NK-92 (cell line): ENCODE measurements around the gene ZSWIM9.

Source experiments
- DNase-seq: peaks from one replicate; lab custom pipeline; 2025; ENCODE audit not compliant: unreplicated experiment; lab: John Stamatoyannopoulos, UW

The ZSWIM9 gene

GRCh38 chr19:48174445-48175030 is 4.1 kb downstream of the ZSWIM9 start:
- no peak for DNase-seq

- no peak for DNase-seq
Measured at GRCh38 chr19:48175578-48175977, 5.1 kb downstream of the ZSWIM9 start.

GRCh38 chr19:48176226-48176625 is 5.7 kb downstream of the ZSWIM9 start:
- no peak for DNase-seq

DNA sequence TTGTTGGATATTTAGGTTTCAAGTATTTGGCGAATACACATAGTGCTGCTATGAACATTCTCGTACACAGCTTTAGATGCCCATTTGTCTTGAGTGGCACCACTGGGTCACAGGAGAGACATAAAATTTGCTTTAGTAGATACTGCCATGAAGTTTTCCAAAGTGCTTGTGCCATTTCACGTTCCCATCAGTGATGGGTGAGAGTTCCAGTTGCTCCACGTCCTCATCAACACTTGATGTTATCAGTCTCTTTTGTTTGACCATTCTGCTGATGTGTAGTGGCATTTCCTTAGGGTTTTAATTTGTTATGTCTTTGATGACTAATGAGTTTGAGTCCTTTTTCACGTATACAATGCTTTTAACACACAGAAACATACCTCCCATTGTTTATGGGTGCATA is 11.0 kb downstream of the ZSWIM9 start:
- DNase-seq = no peak

DNA sequence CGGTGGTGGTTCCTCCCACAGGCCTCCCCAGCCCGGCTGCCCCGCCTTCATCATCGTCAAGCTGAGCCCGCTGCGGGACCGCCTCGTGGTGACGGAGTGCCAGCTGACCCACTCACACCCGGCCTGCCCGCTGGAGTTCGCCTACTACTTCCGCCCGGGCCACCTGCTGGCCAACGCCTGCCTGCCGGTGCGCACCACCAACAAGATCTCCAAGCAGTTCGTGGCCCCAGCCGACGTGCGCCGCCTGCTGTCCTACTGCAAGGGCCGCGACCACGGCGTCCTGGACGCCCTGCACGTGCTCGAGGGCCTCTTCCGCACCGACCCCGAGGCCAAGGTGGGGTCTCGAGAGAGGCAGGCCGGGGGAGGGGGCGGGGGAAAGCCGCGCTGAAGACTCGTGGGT is 12.0 kb downstream of the ZSWIM9 start:
- no peak for DNase-seq

DNA sequence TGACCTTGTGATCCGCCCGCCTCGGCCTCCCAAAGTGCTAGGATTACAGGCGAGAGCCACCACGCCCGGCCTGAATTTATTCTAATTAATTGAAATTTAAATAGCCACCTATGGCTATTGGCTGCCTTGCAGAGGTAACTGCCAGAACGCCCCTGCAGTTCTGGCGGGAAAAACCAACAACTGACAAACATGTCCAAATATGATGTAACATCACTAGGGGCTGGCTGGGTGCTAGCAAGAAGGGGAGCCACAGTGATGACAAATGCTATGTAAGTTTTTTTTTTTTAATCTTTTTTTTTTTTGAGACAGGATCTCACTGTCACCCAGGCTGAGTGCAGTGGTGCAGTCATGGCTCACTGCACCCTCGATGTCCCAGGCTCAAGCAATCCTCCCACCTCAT is 12.9 kb downstream of the ZSWIM9 start:
- no peak for DNase-seq

DNA sequence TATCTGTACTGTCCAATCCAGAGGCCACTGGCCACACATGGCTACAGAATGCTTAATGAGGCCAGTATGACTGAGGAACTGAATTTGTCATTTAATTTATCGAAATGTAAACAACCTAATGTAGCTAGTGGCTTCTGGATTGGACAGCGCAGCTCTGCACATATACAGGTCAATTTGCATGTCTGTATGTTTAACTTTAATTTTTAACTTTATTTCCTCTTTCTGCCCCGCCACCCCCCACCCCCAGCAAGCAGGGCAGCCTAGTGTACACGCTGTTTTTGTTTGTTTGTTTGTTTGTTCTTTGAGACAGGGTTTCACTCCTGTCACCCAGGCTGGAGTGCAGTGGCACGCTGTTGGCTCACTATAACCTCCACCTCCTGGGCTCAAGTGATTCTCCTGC is 15.5 kb downstream of the ZSWIM9 start:
- no peak for DNase-seq

GRCh38 chr19:48186541-48186991 is 16.1 kb downstream of the ZSWIM9 start:
- no peak for DNase-seq

- no peak for DNase-seq
Measured at GRCh38 chr19:48190288-48190884, 19.9 kb downstream of the ZSWIM9 start.

GRCh38 chr19:48190885-48191284 is 20.4 kb downstream of the ZSWIM9 start:
- DNase-seq = no peak

- no peak for DNase-seq
Measured at GRCh38 chr19:48192750-48193149, 22.3 kb downstream of the ZSWIM9 start.

DNA sequence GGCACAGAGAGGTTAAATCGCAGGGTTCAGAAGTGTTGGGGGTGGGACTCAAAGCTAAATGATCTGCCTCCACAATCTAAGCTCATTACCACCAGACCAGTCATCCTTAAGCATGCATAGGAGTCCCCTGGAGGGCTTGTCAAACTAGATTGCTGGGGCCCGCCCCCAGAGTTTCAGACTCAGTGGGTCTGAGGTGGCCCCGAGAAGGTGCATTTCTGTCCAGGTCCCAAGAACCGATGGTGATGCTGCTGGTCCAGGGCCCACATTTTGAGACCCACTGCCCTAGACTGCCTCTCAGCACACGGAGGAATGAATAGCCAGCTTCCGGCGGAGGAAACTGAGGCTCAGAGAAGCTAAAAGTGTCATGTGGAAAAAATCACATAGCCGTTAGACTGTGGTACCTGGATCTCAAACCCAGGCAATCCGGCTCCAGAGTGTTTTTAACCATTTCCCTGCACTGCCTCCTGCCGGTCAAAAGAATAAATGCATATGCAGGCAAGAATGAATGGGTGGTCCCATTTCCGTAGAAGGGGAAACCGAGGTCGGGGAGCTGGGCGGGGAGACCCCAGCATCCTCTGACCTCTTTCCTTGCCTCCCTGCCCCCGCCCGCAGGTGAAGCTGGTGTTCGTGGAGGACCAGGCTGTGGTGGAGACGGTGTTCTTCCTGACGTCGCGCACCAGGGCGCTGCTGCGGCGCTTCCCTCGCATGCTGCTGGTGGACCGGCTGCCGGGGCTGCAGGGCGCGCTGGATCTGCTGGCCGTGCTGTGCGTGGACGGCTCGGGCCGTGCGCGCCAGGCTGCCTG is 23.8 kb downstream of the ZSWIM9 start:
- DNase-seq = no peak

DNA sequence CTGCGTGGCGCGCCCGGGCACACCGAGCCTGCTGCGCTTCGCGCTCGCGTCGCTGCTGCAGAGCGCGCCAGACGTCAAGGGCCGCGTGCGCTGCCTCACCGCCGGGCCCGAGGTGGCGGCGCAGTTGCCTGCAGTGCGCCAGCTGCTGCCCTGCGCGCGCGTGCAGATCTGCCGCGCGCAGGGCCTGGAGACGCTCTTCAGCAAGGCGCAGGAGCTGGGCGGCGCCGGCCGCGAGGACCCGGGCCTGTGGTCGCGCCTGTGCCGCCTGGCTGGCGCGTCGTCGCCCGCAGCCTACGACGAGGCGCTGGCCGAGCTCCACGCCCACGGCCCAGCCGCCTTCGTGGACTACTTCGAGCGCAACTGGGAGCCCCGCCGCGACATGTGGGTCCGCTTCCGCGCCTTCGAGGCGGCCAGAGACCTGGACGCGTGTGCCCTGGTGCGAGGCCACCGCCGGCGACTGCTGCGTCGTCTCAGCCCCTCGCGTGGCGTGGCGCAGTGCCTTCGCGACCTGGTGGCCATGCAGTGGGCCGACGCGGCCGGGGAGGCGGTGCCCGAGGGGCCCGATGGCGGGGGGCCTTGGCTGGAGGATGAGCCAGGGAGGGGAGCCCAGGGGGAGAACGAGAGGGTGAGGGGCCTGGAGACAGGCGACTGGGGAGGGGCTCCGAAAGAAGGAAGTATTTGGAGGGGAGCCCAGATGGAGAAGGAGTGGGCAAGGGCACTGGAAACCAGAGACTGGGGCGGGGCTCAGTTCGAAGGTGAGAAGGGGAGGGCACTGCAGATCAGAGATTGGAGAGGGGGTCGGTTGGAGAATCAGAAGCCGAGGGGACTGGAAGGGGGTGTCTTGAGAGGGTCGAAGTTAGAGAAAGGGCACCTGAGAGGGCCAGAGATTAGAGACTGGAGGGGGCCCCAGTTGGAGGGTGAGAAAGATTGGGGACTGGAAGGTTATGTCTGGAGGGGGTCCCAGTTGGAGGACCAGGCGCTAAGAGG is 24.7 kb downstream of the ZSWIM9 start:
- DNase-seq = no peak

- DNase-seq = no peak
Measured at GRCh38 chr19:48196321-48196763, 25.9 kb downstream of the ZSWIM9 start.

GRCh38 chr19:48196933-48197665 is 26.6 kb downstream of the ZSWIM9 start:
- DNase-seq = no peak

DNA sequence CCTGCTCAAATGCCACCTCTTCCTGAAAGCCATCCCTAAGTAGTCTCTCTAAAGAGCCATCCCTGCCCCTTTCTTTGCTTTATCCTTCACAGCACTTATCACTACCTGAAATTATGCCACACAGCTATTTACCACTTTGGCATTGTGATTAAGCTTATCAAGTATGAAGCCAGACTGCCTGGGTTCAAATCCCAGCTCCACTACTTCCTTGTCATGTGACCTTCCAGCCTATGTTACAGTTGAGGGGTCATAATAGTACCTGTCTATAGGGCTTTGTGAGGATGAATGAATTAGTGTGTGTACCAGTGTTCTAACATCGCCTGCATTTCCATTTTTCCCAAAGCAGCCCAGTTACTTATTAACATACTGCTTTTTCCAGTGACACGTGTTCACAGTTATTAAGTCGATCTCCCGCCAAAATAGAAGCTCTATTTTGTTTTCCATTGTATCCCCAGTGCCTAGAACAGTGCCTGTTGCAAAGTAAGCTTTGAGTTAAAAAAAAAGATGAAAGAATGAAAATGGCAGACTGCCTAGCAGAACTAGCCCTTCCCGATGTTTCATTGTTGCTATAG is 32.8 kb downstream of the ZSWIM9 start:
- DNase-seq = no peak

DNA sequence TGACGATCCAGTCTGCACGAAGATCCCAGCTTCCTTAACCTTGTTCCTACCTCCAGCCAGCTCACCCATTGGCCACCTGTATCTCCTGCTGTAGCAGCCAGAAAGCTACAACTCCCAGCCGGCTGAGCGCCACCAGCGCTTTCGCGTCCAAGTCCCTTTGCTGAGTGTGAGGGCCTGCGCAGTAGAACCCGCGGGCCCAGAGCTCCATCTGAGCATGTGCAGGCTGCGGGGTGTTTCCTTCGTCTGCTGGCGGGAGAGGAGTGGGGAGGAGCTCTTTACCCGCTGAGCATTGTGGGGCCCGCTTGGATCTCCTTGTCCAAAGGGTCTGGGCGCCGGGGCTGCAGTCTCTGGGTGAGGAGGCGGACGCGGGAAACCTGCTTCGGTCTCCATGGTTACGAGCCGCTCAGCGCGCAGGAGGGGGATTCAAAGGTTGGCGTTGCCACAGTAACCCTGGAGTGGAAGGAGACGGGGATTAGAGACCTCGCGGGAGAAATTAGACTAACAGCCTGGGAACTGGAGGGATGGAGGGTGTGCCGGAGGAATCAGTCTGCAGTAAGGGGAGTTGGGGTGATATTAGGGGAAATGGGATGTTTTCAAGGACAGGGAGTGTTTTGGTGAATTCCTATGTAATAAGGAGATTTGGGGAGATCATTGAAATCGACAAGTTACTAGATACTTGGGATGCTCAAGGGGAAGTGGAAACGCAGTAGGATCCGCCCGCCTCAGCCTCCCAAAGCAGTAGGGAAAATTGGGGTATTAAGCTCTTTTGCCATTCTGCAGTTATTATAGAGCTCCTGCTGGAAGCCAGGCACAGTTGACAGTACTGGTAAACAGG is 33.5 kb downstream of the ZSWIM9 start:
- DNase-seq = peak; percentile 45

DNA sequence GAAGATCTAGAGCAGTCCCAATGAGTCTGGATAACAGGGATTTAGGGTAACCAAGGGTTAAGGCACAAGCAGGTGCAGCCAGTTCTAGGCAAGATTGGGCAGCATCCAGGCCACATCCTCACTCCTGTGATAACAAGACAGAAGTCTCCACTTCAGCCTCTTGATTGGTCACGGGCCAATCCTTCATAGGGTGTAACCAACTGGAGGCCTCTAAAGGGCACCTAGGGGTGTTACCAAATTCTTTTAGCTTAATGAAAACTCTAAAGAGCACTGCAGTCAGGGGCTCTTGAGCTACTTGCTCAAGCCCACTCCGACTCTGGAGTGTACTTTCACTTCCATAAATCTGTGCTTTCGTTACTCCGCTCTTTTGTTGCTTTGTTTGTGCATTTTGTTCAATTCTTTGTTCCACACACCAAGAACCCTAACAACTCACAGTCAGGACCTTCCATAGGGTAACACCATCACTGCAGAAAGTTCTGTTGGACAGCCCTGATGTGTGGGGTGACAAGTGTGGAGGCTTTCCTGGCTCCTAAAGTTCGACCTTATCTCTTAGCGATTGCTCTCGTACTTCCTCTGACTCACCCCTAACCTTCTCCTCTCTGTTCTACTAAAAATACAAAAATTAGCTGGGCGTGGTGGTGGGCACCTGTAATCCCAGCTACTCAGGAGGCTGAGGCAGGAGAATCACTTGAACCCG is 36.1 kb downstream of the ZSWIM9 start:
- DNase-seq = no peak

- no peak for DNase-seq
Measured at GRCh38 chr19:48210005-48210404, 39.5 kb downstream of the ZSWIM9 start.
